Fibroblast of peridontal ligament (primary cell): ENCODE measurements around the gene NLRP1.
A peak's percentile ranks its signal among the peaks of the same experiment; 100 is the strongest.

Experiments
- DNase-seq: peaks from one replicate; pipeline ENCODE4 v3.0.0-alpha.2; 2010; ENCODE audit errors: extremely low read depth

The NLRP1 gene

DNA sequence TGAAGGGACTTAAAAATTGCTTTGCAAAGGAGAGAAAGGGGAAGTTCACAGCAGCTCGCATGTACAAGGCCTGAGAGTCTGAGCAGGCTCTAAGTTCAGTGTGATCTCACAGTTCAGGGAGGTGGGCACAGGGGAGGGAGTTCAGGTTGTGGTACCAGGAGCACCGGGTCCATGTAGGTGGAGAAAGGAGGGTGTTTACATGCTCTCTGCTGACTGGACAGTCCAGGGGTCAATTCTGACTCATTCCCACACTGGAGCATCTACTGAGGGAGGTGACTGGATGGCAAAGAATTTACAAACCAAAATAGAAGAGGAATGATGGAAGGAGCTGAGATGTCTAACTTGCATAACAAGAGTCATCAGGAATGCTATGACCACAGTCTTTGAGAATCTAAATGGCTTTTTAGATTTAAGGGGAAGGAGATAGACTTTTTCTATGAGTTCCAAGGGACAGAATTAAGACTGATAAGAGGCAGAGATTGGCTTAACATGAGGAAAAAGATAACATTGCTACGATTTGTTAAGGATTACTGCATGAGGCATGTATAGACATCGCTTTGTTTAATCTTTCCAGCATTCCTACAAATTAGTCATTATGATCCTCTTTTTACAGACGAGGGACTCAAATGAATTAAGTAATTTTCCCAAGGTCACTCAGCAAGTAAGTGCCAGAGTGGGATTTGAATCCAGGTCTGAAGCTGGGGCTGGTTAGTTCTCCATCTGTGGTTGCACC lies 68.1 kb downstream of the NLRP1 start:
- DNase-seq, result peak; percentile 97

DNA sequence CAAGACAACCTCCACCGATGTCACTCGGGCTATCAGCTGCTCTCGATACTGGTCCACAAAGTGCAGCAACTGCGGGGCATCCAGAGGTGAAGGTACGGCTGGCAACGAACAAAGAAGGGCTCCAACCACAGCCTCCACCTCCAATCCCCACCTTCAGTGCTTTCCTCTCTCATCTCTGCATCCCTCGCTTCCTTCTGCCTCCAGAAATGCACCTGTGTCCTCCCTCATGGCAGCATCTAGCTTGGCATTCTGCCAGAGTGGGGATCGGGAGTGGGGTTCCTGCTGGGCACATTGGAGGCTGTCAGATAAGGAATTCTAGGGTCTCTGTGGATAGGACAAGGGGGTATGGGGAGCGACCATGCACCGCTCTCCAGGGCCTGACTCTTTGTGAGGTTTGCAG lies 69.3 kb downstream of the NLRP1 start:
- DNase-seq, result no peak

DNA sequence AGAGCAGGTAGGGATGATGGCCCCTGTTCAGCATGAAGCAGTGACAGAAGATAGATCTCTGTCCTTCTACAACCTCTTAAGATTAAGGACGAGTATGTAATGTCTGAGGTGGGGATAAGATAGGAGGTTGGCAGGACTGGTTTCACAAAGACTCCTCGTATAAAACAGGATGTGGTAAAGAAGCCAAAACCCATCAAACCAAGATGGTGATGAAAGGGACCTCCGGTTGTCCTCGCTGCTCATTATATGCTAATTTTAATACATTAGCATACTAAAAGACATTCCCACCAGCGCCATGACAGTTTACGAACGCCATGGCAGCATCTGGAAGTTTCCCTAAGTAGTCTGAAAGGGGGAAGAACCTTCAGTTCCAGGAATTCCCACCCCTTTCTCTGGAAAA lies 70.7 kb downstream of the NLRP1 start:
- DNase-seq, result no peak

DNA sequence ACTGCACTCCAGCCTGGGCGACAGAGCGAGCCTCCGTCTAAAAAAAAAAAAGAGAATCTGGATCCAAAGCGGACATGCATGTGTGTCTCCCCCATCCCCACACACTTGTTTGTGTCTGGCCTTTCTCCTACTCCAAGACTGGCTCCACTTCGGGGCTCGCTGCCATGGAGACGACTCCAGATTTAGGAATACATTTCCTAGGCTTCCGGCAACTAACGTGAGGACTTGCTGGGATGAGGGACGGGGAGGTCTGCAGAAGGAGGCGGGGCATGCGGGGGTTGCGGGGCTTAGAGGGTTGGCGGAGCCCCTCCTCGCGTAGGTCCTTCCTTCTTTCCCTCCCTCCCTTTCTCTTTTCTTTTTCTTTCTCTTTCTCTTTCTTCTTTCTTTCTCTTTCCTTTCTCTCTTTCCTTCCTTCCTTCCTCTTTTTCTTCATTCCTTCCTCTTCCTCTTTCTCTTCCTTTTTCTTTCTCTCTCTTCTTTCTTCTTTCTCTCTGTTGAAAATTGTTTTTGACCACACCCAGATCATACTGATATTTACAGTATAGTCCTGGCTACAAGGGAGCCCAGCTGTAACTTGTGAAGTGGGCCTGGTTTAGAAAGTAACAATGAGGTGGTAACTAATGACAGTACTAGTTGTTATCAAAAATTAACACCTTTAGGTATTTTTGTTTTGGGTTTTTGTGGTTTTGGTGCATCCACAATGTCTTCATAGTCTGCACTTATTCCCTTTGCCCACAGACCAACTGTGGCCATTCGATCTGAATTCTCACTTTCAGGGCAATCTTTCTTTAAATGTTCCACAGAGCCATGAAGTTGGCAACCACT lies 72.7 kb downstream of the NLRP1 start:
- peak; percentile 60 for DNase-seq

DNA sequence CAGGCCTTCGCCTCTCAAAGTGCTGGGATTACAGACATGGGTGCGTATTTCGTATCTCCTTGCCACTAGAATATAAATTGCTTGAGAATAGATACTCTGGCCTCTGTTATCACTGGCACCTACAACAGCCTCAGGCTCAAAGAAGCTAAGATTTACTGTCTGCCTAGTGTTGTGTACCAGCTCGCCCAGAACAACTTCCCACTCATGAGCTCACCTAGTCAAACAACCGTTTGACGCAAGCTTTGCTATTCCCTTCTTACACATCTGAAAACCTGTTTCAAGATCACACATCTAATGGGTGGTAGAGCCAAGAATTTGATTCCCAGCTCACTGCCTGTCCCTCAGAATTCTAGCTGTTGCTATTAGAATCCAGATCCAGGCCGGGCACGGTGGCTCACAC lies 73.5 kb downstream of the NLRP1 start:
- DNase-seq, result no peak

DNA sequence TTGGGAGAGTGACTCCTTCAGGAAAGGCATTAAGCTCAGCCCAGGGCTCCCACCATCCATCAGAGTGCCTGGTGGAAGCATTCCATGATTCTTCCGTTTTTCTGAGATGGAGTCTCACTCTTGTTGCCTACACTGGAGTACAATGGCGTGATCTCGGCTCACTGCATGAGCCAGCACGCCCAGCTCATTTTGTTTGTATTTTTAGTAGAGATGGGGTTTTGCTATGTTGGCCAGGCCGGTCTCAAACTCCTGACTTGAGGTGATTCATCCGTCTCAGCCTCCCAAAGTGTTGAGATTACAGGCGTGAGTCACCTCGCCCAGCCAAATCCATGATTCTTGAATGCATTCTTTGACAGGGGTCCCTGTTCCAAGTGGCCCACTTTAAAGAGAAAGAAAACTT lies 74.8 kb downstream of the NLRP1 start:
- DNase-seq, result peak; percentile 75

DNA sequence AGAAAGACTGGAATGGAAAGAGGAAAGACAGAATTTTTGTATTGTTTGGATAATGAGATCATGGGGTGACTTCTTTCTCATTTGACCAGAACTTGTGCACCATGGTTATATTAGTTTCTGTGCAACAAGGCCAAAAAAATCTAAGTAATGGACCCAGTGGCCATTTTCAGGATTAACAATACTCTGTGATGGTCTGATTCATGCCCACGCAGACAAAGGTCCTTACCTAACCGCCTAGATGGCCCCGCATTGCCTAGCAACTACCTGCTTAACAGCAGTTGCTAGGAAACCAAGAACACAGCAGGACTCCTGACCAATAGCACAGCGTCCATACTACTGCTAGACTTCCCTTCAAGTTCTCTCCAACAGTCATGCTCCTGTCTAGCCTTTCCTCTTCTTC lies 75.5 kb downstream of the NLRP1 start:
- DNase-seq, result peak; percentile 47

DNA sequence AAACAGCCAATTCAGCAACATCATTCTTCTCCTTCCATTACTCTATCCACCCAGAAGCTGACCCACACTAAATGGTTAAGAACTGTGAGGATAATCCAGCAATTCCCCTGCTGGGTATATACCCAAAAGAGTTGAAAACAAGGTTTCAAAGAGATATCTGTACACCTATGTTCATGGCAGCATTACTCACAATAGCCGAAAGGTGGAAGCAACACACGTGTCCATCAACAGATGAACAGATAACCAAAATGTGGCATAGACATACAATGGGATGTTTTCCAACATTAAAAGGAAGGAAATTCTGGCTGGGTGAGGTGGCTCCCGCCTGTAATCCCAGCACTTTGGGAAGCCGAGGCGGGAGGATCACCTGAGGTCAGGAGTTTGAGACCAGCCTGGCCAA lies 78.0 kb downstream of the NLRP1 start:
- no peak for DNase-seq

DNA sequence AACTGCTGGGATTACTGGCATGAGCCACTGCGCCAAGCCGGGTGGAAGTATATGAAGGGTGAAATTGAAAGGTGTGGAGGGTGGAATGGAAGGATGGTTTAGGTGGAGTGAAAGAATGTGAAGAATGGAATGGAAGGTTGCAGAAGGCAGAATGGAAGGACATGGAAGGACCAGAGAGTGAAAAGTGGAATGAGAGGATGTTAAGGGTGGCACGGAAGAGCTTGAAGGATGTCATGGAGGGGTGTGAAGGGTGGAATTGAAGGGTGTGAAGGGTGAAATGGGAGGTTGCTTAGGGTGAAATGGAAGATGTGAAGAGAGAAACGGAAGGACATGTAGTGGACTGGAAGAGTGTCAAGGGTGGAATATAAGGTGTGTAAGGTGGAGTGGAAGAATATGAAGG lies 81.8 kb downstream of the NLRP1 start:
- DNase-seq, result no peak

DNA sequence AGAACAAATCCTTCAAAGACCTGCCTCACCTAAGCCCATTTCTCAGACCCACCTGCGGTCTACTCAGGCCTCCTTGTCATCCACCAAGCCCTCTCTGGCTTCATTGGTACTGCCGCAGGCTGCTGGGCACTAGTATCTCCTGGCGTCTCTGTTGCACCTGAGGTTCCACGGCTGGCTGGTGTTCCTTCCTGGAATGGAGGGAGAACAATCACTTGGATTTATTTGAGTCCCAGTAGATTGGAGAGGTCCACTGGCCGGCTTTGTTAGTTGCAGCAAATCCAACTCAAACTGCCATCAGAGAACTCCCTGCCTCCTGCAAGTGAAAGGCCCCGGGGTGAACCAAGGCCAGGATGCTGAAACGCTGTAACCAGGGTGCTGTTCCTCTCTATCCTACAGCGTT lies 82.6 kb downstream of the NLRP1 start:
- no peak for DNase-seq

DNA sequence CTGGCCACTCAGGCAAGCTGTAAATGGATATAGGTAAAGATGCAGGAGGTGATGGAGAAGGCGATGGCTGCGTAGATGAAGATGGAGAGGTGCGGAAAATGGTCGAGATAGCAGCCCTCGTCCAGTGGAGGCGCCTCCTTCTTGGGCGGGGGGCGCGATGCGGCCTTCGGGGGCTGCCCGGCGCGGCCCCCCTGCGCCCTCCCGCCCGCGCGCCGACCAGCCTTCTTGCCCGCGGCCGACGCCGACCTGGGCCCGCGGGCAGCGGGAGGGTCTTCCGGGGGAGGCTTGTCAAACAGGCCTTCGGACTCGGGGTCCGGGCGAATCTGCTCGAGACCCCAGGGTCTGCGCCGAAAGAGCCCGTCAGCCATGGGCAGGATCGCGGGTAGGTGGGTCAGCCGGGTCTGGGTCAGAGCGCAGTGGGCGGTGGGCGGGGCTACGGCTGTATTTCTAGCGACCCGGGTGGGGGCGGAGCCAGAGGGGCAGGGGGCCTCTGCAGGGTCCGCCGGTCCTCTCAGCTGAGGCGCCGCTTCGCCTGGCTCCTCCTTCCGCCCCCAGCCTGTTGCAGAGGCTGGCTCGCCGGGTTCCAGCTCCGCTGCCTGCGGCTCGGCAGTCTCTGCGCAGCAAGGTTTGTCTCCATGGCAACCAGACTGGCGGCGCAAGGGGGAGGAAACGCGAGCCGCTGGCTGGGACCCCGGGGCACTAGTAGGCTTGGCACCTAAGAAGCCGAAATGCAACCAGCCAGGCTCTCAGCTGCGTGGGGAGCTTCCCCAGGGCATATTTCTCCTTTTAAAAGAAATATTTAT lies 83.5 kb downstream of the NLRP1 start:
- peak; percentile 87 for DNase-seq

DNA sequence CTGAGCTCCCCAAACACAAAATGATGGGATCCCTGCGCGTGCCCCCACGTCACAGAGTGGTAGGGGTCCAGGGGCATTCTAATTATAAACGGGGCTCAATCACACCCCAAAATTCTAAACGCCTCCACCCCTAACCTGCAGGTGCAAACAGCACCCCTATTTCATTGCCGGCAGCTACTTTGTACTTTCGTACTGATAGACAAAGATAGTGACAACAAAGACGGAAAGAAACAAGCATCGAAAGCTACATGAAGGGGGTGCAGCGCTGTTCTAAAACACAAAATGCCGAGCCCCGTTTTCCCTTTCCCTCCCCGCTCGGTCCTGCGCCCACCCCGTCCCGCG lies 84.1 kb downstream of the NLRP1 start:
- DNase-seq, result peak; percentile 18

DNA sequence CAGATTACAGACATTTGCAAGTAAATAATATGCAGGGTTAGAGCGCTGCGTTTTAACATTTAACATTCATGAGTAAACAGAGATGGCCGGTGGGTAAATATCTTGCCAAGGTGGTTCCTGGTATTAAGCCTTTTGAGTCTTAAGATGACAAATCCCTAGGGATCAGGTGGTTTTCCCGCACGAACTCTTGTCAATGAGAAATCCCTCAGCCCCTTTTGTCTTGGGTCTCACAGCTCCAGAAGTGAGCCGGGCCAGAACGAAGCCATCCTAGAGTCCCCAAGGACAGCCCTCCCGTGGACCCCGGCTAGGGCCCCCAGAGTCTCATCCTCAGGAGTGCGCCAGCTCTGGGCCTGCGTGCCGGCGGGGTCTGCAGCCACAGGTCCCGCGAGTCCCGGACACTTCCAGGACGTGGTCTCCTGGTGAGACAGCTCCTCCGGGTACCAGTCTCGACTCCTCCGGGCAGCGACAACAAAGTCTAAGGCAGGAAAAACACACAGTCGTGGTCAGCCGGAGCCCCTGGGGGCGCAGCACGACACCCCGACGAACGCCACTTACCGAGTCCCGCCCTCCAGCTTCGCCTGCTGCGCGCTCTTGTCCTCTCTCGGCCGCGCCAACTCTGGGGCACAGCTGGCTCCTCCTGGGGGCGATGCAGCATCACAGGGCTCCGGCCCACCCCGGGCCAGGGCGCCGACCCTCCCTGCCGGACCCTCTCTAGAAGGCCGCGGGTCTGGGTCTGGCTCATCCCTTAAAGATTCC lies 84.7 kb downstream of the NLRP1 start:
- DNase-seq, result peak; percentile 20

DNA sequence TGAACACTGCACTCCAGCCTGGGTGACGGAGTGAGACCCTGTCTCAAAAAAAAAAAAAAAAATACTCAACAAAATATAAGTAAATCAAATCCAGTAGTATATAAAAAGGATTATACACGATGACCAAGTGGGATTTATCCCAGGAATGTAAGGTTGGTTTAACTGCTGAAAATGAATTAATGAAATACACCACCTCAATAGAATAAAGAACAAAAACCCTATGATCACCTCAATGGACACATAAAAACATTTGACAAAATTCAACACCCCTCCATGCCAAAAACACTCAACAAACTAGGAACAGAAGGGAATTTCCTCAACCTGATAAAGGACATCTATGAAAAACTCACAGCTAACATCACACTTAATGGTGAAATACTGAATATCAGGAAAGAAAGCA lies 91.3 kb downstream of the NLRP1 start:
- DNase-seq, result no peak

DNA sequence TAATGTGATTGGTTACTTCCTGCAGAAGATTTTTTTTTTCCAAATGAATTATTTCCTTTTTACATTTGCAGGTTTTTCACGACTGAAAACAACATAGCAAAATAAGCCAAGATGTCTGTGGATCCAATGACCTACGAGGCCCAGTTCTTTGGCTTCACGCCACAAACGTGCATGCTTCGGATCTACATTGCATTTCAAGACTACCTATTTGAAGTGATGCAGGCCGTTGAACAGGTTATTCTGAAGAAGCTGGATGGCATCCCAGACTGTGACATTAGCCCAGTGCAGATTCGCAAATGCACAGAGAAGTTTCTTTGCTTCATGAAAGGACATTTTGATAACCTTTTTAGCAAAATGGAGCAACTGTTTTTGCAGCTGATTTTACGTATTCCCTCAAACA lies 95.6 kb downstream of the NLRP1 start:
- no peak for DNase-seq

DNA sequence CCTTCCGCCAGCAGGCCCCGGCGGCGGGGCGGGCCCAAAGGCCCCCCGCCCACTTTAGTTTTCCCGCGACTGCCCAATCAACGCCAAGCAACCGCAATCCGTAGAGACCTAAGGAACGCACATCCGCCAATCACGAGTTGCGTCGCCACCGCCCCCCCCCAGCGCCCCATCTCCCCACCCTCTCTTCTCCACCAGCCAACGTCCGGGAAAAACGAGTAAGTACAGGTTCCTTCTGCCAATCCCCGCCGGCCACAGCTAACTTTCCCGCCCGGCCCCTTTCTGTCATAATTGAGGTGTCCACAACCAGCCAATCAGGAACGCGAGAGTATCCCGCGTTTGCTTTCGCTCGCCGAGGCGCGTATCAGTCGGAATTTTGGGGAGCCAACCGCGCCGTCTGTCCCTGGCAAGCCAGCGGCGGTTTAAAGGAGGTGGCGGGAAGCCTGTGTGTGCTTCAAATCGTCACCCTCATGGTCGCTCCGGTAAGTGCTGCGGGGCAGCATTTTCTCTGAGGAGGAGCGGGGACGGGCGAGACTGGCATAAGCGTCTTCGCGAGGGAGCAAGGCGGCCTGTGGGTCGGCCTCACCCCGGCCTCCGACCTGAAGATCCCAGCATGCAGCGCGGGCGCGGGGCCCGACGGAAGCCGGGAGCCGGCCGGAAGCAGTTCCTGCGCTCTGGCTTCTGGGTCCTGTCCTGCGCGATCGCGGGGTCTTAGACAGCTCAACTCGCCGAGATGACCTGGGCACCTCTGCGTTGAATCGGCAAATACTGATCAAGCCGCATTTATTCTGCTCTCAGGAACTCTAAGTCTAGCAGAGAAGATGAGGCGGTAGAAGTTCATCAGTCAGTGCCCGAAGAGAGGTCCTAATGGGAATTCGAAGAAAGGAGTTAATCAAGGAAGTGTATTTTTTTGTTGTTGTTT lies 97.8 kb downstream of the NLRP1 start, which contains the start of gene MIS12:
Gene MIS12 (plus strand): TSS at position 361 of the 919 bp plus-strand sequence. CDS start 2,297 bp downstream, outside the sequence.
- DNase-seq, result peak; percentile 99

DNA sequence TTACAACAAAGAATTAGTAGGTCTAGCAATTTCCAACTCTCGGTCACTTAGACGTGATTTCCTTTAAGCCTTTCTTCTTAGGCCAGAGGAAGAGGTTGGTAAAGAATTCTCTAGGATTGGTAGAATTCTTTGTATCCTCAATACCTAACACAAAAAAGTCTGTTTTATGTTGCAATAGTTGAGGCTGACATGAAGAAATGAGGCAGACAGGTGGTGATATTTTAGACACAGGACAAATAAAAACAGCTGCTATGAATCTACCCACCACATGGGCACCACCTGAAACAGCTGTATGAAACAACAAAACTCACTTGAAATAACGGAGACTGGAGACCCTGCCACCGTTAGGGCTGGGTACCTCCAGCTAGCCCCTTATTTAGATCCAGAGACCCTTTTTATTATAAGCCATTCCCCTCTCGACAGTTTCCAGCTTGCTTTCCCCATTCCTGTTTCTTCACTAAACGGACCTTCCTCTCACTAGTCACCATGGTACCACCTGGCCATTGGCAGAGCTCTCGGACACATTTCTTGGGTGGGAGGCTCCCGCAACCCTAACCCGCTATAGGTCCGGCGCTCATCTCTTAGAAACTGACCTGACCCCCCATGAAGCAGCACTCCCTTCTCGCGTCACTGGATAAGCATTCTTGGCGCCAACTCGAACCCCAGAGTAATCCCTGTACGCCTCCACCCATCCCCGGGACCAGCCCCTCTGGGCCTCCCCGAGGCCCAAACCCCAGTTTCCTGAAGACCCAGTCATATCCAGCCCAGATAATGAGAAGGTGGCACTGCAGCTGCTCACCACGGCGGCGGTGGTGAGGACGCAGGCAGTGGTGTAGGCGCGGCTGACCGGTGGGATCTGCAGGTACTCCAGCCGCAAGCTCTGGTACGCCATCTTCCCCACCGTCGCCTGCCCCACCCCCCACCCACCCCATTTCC lies 98.8 kb downstream of the NLRP1 start, which contains the start of gene DERL2:
Gene DERL2 (minus strand): TSS at position 909 of the 936 bp plus-strand sequence. CDS start 17 bp downstream, at position 892.
- peak; percentile 28 for DNase-seq

DNA sequence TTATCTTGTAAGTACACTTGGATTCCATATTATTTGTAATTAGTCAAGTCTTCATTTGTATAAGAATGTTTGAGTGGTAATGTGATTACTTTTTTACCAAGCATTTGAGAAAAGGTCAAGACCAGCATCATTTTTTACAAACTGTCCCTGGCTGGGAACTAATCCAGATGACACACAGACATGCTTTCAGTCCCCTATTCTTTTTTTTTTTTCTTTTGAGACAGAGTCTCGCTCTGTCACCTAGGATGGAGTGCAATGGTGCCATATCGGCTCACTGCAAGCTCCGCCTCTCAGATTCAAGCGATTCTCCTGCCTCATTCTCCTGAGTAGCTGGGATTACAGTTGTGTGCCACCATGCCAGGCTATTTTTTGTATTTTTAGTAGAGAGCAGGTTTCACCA lies 102.9 kb downstream of the NLRP1 start:
- DNase-seq, result no peak

DNA sequence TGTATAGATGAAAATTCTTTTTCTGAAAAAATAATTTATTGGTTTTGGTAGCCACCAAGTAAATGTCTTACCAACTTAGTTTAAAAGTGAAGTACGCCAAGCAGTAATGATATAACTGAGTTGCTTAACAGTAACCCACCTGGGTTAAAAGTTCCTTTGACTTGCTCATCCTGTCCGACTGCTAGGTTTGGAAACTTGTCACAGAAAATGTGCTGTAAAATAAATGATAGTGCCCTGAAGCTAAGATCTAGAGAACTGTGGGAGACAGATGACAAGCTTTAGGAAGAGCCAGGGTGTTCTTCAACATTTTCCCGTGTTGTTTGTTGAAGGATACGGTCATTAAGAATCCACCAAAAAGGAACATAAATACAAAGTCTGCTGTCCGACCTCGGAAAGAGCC lies 103.3 kb downstream of the NLRP1 start:
- DNase-seq, result no peak
